GM21825 (cell line): ENCODE data around the gene PPP2R1B.

Experiments
- ATAC-seq: cut with Tn5 transposase; IDR thresholded peaks from one replicate; pipeline ENCODE4 v1.9.1; 2021; ENCODE audit warnings: mild to moderate bottlenecking, moderate library complexity; ENCODE audit not compliant: unreplicated experiment

PPP2R1B gene

DNA sequence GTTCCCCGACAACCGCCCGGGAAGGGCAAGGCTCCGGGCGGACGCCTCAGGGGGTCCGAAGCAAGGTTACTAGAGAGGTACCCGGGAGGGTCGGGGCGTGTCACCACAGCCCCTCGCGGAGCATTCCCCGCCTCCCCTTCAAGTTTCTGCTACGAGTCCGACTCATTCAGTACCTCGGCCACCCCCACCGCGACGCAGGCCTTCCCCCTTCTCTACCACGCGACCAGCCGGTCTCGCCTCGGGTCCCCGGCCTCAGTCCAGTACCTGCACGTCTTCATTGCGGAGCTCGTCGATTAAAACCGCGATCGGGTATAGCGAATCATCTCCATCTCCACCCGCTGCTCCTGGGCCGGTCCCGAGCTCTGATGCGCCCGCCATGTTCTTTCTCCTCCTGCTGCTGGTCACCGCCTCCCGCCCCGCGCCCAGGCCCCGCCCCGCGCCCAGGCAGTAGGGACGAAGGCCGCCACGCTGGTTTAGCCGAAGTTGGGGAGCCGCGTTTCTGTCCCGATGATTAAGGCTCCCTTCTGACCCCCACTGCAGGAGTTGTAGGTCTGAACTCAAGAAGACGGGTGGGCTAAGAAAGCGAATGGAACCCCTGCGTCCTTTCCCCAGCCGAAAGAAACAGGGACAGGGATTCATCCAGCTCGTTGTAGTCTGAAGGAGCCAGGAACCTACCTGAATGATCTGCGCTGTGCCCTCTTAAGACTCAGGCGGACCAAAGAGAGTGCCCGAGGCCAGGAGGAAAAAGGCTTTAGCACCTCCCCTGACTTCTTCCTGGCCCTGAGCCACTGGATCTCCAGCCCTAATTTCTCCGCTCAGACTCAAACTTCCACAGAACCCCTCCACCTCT lies at the start of gene PPP2R1B:
TSS of gene PPP2R1B (minus strand) at position 406 of the 850 bp plus-strand sequence. CDS start at position 378, 28 bp downstream.
- peak; percentile 92 for ATAC-seq

DNA sequence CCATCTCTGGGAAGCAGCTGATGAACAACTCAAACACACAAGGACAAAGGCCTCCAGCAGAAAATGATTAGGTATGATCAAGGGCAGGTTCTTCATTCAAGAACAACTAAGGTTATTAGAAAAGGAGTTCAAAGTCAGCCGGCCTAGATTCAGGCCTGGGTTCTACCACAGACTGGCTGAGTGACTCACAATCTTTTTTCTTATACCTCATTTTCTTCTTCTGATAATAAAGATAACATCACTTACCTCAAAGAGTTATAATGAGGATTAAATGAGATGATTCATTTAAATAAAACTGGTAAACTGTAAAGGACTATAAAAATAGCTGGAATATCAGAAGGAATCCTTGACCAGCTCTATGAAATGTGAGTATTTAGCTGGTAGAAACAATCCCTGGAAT lies 49.3 kb upstream of the PPP2R1B start:
- ATAC-seq, result no peak

DNA sequence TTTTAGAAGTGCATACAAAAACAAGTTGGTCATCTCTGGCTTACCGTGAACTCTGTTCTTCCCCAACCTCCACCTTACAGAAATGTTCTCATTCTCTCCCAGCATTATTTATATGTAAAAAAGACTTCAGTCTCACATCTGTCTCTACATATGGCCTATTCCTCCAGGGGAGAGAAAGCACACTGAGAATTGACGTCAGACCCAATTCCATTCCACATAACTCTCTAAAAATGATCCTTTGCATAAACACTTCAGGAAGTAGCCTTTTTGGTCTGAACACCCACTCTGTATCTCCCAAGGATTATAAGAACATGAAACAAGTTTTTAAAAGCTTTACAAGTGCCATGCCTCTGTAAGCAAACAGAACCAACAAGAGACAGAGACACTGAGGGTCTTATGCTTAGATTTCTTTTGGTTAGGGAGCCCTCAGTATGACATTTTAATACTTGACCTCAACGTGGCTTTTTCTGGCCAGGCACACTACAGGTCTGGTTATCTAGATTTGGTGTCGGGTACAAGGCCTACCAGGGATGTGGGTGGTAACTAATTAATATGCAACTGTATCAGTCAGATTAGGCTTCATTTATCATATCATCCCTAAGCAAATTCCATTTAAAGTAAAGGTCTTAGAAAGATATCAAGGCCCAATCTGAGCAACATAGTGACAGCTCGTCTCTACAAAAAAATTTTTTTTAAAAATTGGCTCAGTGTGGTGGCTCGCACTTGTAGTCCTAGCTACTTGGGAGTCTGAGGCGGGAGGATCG lies 48.5 kb upstream of the PPP2R1B start:
- no peak for ATAC-seq

DNA sequence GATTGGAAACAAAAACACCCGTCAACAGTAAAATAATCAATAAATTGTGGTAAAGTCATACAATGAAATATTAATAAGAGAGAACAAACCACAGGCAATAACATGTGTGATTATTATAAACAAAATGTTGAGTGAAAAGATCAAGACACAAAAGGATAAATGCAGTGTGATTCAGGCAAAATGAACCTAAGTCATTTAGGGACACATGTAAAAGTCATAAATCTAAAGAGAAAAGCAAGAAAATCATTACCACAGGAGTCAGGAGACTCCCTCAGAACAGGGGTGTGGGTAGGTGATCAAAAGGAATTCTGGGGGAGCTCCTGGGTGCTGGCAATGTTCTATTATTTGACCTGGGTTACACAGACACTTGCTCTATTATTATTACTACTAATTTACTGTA lies 47.9 kb upstream of the PPP2R1B start:
- no peak for ATAC-seq

DNA sequence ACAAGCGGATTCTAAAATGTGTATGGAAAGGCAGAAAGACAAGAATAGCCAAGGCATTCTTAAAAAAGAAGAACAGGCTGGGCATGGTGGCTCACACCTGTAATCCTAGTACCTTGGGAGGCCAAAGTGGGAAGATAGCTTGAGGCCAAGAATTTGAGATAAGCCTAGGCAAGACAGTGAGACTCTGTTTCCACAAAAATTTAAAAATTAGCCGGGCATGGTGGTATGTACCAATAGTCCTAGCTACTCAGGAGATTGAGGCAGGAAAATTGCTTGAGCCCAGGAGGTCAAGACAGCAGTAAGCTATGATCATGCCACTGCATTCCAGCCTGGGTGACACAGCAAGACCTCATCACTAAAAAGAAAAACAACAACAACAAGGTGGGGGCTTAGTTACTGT lies 46.0 kb upstream of the PPP2R1B start:
- ATAC-seq, result no peak

DNA sequence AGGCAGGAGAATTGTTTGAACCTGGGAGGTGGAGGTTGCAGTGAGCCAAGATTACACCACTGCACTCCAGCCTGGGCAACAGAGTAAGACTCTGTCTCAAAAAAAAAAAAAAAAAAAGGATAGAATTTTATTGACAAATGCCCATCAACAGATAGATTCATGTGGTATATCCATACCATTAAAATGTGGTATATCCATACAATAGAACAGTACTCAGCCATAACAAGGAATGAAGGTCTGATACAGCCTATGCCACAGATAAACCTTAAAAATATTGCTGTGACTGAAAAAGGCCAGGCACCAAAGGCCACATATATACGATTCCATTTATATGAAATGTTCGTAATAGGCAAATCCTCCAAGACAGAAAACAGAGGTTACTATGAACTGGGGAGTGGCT lies 45.3 kb upstream of the PPP2R1B start:
- ATAC-seq, result no peak

DNA sequence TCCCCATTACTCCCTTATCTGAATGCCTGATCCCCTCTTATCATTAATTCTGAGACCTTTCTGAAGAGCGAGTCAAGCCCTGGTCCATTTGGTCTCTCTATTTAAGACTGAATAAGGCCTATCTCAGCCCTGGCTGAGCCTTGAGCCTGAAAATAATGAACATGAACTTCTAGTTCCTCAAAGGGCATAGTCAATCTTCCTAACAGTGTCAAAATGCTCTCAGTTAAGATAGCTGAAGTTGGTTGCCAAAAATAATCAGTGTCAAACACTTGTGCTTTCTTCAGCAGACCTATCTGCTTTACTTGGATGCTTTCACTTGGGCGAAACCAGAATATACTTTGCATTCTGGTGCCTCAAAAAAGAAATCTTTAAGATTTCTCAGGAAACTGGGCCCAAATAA lies 42.6 kb upstream of the PPP2R1B start:
- ATAC-seq, result no peak

DNA sequence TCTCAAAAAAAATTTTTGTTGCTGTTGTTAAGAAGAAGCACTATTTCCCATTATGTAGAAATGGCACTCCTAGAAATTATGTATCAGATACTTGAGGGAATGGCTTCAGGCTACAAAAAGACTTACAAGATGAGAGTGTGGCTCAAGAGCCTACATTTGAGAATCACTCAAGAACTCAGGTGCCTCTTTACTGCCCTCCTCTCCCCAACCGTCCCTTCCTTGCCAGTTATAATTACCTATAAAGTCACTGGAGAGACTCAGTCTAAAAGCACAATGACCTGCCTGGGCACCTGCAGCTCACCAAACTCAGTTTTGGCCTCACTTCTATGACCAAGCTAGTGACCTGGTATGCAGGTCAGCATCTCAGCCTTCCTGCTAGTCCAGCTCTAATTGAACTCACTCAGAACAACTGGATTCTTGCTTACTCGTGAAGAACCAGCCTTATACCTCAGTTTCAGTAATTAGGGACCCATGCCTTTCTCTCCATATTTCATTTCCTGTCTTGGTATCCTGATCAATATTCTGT lies 41.9 kb upstream of the PPP2R1B start:
- ATAC-seq, result no peak

DNA sequence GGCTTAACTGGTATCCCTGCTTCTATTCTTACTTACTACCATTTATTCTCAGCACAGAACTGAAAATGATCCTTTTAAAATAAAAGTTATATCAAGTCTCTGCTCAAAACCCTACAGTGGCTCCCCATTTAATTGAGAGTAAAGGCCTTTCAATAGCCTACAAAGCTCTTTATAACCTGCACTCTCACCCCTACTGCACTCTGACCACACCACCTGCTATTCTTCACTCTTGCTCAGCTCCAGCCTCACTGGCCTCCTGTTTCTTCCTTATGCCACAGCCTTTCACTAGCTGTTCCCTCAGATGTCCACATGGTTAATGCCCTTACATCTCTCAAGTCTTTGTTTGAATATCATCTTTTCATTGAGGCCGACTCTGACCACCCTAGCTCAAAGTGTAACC lies 40.9 kb upstream of the PPP2R1B start:
- ATAC-seq, result no peak

DNA sequence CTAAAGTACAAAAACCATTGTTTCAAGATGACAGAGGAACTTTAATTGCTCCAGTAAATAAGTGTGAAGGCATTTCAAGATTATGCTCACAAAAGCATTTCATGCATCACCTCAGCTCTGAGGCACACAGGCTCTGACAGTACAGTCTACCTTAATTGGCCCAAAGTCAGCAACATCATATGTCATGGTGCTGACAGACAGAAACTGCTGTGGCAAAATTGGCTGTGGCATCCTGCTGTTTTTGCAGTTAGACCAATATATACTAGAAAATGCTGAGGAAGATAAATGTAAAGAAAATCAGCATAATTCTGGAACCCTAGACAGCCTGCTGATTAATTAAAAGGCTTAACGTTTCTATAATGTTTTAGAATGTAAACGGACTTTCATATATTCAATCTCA lies 34.9 kb upstream of the PPP2R1B start:
- no peak for ATAC-seq

DNA sequence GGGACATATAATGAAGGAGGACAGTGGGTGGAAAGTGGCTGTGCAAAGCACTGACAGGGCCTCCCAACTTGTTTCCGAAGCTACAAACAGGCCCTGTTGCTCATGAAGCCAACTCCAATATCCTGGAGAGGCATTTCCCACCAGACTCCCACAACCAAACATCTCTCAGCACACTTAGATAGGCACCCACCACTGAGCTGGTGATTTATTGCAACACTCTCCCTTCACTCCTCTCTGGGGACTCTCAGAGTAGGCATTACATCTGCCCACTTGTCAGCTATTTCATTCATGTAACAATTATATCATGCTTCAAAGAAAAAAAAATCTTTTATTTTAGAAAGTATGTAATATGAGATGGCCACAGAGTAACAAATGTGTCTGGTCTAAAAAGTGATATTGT lies 32.1 kb upstream of the PPP2R1B start:
- no peak for ATAC-seq

DNA sequence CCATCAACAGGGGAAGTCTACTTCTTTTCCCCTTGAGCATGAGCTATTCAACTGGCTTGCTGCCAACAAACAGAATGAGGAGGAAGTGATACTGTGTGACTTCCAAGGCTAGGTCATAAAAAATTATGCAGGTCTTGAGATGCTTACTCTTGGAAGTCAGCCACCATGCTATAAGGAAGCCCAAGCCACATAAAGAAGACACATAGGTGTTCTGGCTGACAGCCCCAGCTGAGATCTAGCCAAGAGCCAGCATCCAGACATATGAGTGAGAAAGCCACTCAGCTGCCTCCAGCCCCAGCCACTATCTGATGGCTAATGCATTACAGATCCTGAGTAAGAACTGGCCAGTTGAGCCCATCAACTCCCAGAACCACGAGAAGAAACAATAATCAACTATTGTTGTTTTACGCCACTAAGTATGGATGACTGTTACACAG lies 31.0 kb upstream of the PPP2R1B start:
- peak; percentile 85 for ATAC-seq

DNA sequence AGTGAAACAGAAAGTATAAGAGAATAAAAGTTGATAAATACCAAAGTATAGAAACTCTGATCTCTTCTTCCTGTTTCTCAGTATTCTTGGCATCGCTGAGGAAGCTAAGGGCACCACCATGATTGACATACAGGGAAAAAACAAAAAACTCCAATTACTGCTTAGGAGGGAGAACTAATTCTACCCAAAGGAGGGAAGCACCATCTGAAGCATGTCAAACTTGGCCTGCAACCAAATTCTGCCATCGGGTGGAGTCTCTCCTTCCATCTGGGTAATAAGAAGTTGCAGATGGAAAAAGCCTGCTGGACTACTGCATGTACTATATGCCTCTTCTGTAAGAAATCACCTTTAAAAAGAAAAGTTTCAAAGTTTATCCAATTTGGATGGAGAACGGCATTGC lies 30.5 kb upstream of the PPP2R1B start:
- ATAC-seq, result no peak

DNA sequence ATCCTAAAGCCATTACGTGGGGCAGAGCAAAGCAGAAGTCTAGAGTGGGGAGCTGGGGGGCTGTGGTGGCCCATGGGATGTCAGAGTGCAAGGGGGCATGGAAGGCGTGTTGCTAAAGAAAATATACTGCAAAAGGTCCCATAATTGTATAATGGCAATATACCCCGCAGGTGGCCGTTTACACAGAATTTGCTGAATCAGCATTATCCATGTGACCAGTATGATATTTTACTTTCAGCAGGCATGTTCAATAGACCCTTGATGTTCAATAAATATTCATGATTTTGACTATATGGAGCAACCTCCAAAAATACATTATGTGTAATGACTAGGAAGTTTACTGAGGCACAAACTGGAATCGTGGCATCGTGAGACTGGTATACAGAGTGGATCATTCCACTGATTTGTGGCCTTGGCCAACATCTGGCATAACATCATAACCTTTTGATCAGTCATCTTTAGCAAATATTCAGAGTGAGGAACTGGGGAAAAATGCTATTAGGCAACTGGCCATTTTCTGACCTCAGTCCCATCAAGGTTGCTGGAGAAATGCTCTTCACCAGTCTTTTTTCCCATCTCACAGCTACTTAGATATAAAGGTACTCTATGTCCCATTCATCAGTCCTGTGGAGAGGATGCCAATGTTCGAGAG lies 29.3 kb upstream of the PPP2R1B start:
- ATAC-seq, result no peak

DNA sequence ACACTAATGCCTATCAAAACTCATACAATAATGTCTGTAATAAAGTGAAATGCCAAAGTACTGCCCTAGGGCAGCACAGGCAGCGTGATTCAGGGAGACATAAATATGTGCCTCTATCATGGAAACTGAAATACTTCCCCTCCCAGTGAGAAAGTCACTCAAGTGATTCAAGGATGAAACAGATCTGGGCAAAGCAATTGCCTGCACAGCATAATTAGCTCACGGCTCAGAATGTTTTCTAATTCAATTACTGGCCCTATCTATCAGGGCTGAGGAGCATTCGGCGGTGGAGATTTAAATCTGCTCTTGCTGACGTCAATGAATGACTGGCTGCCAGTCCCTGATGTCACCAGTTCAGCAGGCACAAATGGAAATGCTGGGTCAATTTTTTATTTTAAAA lies 27.7 kb upstream of the PPP2R1B start:
- ATAC-seq, result no peak

DNA sequence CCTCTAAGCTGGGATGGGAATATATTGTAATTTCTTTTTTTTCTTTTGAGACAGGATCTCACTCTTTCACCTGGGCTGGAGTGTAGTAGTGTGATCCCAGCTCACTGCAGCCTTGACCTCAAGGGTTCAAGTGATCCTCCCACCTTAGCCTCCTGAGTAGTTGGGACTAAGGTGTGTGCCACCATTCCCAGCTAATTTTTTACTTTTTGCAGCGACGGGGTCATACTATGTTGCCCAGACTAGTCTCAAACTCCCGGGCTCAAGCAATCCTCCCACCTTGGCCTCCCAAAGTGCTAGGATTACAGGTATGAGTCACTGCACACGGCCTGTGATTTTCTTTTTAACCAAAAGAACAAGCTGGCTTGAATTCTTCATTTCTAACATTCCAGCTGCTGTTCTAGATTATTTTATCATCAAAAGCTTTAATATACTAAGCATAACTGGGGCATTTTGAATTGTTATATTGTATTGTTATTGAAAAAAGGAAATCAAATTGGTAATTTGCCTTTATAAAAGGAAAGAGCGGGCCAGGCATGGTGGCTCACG lies 26.8 kb upstream of the PPP2R1B start:
- no peak for ATAC-seq

DNA sequence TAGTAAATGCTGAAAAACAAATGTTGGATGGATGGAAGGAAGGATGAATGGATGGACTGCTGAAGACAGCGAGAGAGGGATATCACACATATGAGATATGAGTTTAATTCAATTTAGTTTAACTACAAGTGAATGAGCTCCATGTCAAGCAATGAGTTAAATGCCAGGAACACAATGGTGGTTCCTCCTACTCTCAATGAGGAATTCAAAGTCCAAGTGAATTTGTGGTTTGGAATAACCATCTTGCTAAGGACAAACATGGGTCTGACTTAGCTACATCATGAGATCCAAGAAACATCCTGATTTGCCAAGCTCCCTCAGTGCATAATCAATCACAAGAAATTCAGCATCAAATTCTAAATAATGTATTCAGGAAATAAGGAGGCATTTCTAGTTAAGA lies 26.1 kb upstream of the PPP2R1B start:
- ATAC-seq, result no peak

DNA sequence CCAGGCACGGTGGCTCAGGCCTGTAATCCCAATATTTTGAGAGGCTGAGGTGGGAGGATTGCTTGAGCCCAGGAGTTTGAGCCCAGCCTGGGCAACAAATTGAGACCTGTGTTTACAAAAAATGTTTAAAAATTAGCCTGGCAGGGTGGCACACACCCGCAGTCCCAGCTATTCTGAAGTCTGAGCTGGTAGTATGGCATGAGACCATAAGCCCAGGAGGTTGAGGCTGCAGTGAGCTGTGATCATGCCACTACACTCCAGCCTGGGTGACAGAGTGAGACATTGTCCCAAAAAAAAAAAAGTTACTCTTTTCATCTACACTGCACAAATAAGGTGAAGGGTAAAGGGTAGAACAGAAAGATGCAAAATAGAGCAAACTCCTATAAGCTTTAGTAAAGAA lies 22.3 kb upstream of the PPP2R1B start:
- no peak for ATAC-seq

DNA sequence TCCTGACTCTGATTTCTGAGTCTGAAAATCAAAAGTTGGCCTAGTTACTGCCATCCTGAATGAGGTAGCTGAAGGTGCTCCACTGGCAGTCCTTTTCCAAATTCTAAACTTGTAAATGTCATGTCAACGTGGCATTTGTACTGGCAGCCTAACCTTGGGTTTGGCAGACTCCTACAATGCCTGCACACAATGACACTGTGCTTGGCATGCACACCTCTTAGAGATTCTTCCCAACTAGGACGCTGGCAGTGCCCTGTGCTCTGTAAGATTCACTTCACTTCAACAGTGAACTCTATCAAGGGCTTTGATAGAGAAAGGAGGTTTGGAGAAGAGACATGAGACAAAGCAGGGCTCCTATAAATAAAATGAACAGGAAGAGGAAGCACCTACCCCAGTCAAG lies 21.9 kb upstream of the PPP2R1B start:
- no peak for ATAC-seq

DNA sequence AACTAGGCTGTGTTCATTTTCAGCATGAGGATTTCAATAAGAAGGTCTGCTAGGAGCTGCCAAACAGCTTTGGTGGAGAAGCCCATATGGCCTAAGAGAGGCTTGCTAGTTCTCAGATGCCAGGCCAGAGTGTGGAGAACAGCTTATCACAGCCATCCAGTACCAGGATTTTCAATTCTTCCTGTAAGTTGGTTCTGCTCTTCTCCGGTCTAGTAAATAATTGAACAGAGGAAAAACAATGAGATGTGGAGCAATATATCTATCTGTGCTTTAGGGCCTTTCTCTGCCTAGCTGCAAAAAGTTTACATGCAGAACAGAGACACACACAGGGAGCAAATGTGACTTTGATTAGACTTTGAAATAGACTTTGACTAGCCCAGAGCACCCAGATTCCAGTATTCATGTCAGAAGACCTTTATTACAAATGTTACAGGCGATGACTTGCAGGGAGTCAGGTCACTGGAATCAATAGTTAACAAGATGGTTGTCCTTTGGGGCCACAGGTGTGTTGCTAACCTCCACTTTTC lies 19.8 kb upstream of the PPP2R1B start:
- no peak for ATAC-seq

DNA sequence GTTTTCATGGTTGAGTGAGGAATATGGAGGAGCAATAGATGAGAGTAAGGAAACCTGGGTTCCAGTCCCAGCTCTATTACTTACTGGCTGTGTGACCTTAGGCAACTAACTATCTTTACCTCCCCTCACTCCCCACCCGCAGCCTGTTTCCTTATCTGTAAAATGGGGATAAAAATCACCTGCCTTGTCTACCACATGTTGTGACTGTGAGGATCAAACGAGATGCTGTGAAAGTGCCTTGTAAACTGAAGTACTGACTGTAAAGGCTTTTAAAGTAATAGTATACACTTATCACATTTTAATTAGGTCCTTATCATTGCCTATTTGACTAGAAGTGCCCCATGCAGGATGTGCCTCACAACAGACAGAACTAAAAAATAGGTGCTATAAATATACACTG lies 18.9 kb upstream of the PPP2R1B start:
- no peak for ATAC-seq
